Brain microvascular endothelial cell (primary cell): ENCODE data around the gene GSTA4.

Experiments
- DNase-seq: peaks from one replicate; pipeline ENCODE4 v3.0.0-alpha.2; 2020
- H3K27ac ChIP-seq: fragments of 250-450 bp; sonication (Bioruptor Pico); 2 replicates; pipeline ENCODE4 v1.5.1; 2020; ENCODE audit warnings: mild to moderate bottlenecking, moderate library complexity
- H3K27me3 ChIP-seq: fragments of 250-450 bp; sonication (Bioruptor Pico); replicated peaks from 2 replicates; pipeline ENCODE4 v1.5.1; 2020; ENCODE audit warnings: mild to moderate bottlenecking
- H3K36me3 ChIP-seq: fragments of 250-450 bp; sonication (Bioruptor Pico); replicated peaks from 2 replicates; pipeline ENCODE4 v1.5.1; 2020; ENCODE audit warnings: mild to moderate bottlenecking
- H3K4me3 ChIP-seq: 2 replicates; pipeline ENCODE4 v1.5.1; 2011; ENCODE audit warnings: low read depth, mild to moderate bottlenecking, control low read depth, low read length, moderate library complexity
- CTCF ChIP-seq: IDR thresholded peaks from 2 replicates; pipeline ENCODE4 v1.5.1; 2011; ENCODE audit warnings: low read depth, mild to moderate bottlenecking, moderate library complexity, low read length, control low read depth, inconsistent platforms; ENCODE audit errors: missing control alignments
- in situ Hi-C: cut with HindIII; loops from 2 replicates; pipeline ENCODE4 v1.10.0; 2017; ENCODE audit warnings: low sequenced_read_pairs, low pct_ligation_motif_present

The GSTA4 gene

GRCh38 chr6:53041356-53041755 is 46.3 kb upstream of the GSTA4 start:
- peak; percentile 59 for DNase-seq
- TF ChIP-seq CTCF, result no peak
- in situ Hi-C loops, result no loop called here

GRCh38 chr6:53038596-53038995 is 43.5 kb upstream of the GSTA4 start:
- TF ChIP-seq CTCF, result no peak
- no peaks in the 10 kb centered on the region for H3K27me3 ChIP-seq
- H3K36me3 ChIP-seq, result no peaks in the 10 kb centered on the region
- DNase-seq, result no peak
- in situ Hi-C loops, result no loop called here
- no peak overlapping the region for H3K27ac ChIP-seq
- H3K4me3 ChIP-seq, result no peak overlapping the region

More at GRCh38 chr6:53041356-53041755, 46.3 kb upstream of the GSTA4 start:
- H3K36me3 ChIP-seq, result no peaks in the 10 kb centered on the region
- no peaks in the 10 kb centered on the region for H3K27me3 ChIP-seq
- H3K4me3 ChIP-seq, result no peak overlapping the region
- H3K27ac ChIP-seq, result peak overlapping the region; percentile 87

GRCh38 chr6:53038141-53038540 is 43.1 kb upstream of the GSTA4 start:
- DNase-seq, result no peak
- Histone ChIP-seq H3K27me3 (no peaks in the 10 kb centered on the region), H3K4me3 (no peak overlapping the region), H3K27ac (no peak overlapping the region), H3K36me3 (no peaks in the 10 kb centered on the region)
- no peak for TF ChIP-seq CTCF
- in situ Hi-C loops, result no loop called here

GRCh38 chr6:53035549-53036213 is 40.6 kb upstream of the GSTA4 start:
- H3K36me3 ChIP-seq, result no peaks in the 10 kb centered on the region
- TF ChIP-seq CTCF, result no peak
- no peak overlapping the region for H3K27ac ChIP-seq
- H3K4me3 ChIP-seq, result no peak overlapping the region
- DNase-seq, result no peak
- H3K27me3 ChIP-seq, result no peaks in the 10 kb centered on the region
- in situ Hi-C loops, result no loop called here

- Histone ChIP-seq H3K27ac (no peak overlapping the region), H3K27me3 (no peaks in the 10 kb centered on the region), H3K4me3 (no peak overlapping the region), H3K36me3 (no peaks in the 10 kb centered on the region)
- no peak for TF ChIP-seq CTCF
- in situ Hi-C loops, result no loop called here
- DNase-seq, result peak; percentile 60
Observed at GRCh38 chr6:53033764-53034163, 38.7 kb upstream of the GSTA4 start.

- no peaks in the 10 kb centered on the region for H3K27me3 ChIP-seq
- no peak overlapping the region for H3K27ac ChIP-seq
- TF ChIP-seq CTCF, result no peak
- H3K36me3 ChIP-seq, result peaks cover 3% of the 10 kb centered on the region
- H3K4me3 ChIP-seq, result no peak overlapping the region
- no peak for DNase-seq
- in situ Hi-C loops, result no loop called here
Observed at GRCh38 chr6:53032849-53033248, 37.8 kb upstream of the GSTA4 start.
